NCI-H1417 (cell line): ENCODE measurements around the gene SLC24A1.
"Not testable (repeated sequence)": the region's sequence is repeated elsewhere in the genome, so short reads cannot be mapped to it uniquely, and the experiment has no call there.

Experiments used
- DNase-seq, 3 experiments: peaks; one replicate each; lab custom pipeline; 2025; lab: John Stamatoyannopoulos, UW

The SLC24A1 gene

GRCh38 chr15:65621638-65622037 lies at the start of gene SLC24A1:
Gene SLC24A1, plus strand, starts transcription at chr15:65621938. Its CDS starts 2,143 bp downstream, at chr15:65624081.
- no peak for DNase-seq

GRCh38 chr15:65571971-65572370 lies 49.8 kb upstream of the SLC24A1 start:
- no peak for DNase-seq

DNA sequence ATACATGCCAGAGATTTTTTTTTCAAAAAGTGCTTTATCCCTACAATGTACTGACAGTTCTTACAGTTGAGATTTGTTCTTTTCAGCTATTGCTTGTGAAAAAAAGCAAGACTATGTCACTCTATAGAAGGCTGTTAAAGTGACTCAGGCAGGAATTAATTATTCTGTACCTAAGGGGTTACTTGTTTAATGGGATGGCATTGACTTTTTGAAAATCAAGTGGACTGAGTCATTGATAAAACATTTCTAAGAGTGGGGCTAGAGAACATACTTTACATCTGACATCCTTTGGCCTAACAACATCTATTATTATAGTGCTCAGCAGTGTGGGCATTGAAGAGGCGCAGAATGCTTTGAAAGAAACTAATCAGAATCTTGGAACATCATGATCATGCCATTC lies 45.1 kb upstream of the SLC24A1 start:
- no peak for DNase-seq

DNA sequence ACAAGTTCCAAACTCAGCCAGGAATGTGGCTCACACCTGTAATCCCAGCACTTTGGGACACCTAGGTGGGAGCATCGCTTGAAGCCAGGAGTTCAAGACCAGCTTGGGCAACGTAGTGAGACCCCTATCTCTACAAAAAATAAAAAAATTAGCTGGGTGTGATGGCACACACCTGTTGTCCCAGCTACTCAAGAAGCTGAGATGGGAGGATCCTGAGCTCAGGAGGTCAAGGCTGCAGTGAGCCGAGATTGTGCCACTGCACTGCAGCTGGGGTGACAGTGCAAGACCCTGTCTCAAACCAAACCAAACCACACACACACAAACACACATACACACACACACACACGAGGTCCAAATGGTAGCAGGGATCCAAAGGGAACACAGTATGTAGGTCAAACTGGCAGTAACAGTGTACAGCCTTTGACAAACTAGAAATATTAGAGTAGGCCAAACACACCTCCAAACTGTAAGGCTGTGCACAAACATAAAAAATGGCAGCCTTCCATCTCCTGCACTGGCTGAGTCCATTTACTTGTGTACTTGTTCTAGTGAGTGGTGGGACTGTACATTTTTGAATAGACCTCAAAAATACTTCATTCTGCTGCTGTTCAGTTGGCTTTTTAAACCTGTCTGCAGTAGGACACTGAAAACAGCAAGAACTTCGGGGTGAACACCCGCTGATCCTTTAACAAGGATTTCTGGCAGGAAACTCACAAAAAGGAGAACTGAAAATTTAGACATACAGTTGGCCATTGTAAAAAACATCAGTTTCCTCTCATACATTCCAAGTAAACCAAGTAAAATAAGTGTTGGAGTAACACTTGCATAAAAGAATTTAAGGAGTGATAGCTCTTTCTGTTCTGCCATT lies 44.4 kb upstream of the SLC24A1 start:
- DNase-seq: peak in 1 of 3 experiments; percentile 32

- DNase-seq: peak in 1 of 3 experiments; percentile 47
Measured at GRCh38 chr15:65578904-65579728, 42.6 kb upstream of the SLC24A1 start.

GRCh38 chr15:65579762-65580161 lies 42.0 kb upstream of the SLC24A1 start:
- DNase-seq: peak in 1 of 3 experiments; percentile 42

DNA sequence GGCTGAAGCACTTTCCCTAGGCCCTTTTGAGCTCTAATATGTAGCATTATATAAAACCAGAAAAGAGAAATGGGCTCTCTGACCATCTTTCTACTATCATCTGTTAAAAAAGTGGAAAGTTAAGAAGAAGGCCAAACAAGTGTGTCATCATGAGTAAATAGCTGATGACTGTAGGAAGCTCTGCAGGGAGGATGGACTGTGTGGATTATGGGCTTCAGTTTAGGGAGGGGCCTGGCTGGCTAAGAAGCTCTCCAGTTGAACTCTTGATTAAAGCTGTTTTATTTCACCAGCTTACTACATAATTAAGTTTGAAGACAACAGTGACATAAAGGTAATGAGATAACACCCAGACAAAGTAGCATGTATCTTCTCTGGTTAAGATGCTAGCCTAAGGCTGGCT lies 41.5 kb upstream of the SLC24A1 start:
- peak in 1 of 3 experiments; percentile 38 for DNase-seq

- peak in 1 of 3 experiments; percentile 10 for DNase-seq
Measured at GRCh38 chr15:65583701-65584100, 38.0 kb upstream of the SLC24A1 start.

DNA sequence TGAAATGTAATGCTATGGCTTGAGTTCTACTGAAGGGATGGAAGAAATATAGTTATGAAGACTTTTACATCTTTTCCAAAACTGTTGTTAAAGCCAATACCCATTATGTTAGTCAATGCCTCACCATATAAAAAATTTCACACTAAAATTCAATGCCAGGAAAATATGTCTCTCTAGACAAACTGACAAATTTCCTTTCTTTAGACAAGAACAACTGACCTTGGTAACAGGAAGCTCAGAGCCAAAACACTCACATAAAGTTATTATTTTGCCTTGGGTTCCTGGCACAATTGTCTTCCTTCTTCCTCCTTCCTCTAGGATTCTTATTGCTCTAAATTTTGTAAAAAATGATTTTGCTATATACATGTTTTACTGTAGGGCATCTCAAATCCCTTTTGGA lies 37.5 kb upstream of the SLC24A1 start:
- DNase-seq: no peak

- no peak for DNase-seq
Measured at GRCh38 chr15:65587094-65587493, 34.6 kb upstream of the SLC24A1 start.

DNA sequence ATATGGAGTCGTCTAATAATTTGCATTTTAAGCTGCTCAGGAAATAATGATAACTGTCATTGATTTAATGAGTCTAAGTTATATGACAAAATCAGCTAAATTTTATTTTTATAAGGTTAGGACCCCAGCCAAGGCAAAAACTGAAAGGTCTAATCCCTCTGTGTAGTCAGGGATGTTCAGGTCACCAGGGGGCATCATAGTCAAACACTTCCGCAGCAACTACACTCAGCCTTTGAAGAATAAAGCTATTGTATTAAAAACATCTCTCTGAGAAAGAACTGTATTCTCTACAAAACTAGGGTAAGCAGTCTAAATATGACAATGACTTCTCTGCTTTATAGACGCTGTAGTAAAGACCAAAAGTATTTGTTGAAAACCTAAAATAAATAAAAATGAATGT lies 25.8 kb upstream of the SLC24A1 start:
- DNase-seq: peak in 2 of 3 experiments; percentile 12 to 67

GRCh38 chr15:65598468-65598867 lies 23.3 kb upstream of the SLC24A1 start:
- no peak for DNase-seq

DNA sequence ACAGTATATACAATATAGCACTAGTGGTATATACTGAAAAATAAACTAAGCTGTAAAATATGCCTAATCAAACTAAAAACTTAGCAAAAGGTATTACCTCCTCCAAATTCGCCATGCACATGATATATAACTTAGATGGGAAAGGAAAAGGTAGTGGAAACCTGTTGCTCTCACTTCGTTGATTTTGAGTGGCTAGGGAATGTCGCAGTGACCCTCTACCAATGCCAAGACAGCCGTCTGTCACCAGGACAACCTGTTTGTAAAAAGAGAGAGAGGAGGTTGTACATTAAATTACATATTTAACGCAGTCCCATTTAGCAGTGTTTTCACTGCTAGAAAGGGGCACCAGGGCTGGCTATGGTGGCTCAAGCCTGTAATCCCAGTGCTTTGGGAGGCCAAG lies 22.1 kb upstream of the SLC24A1 start:
- no peak for DNase-seq

DNA sequence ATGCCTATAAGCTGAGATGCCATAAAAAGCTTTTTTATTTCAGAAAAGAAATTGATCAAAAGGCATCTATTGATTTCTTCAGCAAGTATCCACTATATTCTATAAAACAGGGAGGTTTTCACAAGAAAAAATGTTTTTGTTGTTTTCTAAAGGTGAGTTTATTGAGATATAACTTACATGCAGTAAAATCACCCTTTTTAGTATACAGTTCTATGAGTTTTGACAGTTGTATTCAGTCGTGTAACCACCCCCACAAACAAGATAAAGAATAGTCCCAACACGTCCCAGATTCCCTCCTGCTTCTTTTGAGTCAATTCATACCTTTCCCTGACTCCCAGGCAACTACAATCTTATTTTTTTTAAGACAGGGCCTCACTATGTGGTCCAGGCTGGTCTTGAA lies 18.6 kb upstream of the SLC24A1 start:
- no peak for DNase-seq

DNA sequence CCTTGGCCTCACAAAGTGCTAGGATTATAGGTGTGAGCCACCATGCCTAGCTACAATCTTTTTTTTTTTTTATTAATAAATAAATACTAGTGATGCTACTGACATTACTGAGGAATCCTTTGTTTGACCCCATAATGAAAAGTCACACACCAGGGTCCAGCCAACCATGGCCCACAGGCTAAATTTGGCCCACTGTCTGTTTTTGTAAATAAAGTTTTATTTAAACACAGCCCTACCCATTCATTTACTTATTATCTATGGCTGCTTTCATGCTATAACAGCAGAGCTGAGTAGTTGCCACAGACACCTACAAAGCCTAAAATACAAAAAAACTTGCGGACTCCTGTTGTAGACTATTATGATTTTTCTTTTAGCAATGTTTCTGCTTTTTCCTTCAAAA lies 18.2 kb upstream of the SLC24A1 start:
- no peak for DNase-seq

DNA sequence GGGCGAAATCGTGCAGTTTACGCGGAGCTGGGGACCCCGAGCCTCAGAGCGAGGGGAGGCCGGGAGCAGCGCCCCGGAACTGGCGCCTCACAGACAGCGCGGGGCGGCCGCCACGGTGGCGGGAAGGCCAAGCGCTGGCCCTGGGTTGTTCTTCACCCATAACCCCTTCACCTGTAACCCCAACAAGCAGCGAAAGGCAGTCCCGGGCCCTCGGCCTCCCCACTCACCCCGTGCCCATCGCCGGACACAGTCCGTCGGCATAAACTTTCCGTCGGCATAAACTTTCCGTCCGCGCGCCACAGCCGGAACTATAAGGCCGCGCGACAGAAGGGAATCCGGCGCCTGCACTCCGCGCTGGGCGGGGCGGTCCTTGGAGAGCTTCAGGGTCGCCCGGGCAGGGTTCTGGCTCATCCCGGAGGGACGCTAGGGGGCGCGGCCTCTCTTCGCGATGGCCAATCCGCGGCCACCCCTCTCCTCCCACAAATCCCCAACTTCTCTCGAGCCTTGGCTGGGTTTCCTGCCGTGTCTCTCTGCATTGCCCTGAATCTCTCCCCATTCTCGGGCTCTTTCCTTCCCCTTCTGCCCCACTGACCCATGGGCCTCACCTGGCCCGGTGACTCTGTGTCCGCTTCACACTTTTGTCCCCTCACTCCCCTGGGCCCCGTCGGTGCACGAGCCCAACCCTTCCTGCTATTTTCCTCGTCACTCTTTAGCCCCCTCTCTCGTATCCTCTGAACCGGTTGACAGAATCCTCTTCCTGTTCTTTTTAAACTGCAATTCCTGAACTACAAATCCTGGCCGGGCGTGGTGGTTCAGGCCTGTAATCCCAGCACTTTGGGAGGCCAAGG lies 10.6 kb upstream of the SLC24A1 start, which contains the start of gene INTS14:
INTS14 (minus strand) TSS at position 261 of the 848 bp plus-strand sequence. CDS start 3,751 bp downstream, outside the sequence.
- peak; percentile 93 to 99 (median 99) for DNase-seq

DNA sequence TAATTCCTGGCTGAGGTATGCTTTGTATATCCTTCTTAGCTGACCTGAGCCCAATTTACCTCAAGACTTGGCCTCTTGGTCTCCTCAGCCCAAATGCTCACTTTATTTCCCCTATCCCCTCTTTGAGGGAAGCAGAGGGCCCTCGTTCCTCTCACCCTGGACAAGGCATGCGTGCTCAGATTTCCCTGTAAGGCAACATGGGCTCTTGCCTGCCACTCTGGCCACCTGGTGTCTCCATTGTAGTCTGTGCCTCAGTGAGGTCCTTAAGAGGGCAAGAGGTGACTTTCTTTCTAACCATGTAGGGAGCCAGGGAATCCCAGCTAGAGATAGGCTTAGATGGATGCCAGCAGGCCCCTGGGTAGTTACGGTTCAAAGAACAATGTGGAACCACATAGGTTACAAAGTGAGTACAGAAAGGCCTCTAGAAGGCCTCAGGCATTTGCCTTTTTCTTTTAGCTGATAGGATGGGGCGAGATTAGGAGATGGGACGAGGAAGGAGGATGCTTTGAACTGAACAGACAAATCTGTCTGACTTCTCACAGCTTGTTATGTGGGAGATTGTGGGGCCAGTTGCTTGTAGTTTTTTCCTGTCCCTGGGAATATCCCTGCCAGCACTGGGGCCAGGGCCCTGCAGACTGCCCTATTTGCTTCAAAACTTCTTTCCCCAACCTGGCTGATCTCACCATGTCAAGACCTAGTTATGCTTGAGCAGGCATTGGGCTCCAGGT lies 9.7 kb upstream of the SLC24A1 start:
- peak in 1 of 3 experiments; percentile 30 for DNase-seq

DNA sequence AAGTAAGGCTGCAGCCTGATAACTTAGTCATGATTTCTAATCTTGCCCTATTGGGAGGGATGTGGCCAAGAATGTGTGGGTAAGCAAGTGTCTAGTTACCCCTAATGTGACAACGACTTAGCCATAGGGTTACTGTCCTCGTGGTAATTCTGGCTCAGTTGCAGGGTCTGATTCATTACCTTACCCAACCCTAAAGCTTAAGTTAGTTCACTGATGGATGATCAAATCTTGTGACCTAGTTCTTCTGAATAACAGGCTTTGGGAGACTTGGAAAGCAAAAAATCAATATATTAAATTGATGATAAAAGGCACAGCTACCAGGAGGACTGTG lies 9.2 kb upstream of the SLC24A1 start:
- no peak for DNase-seq

- no peak for DNase-seq
Measured at GRCh38 chr15:65612949-65613744, 8.6 kb upstream of the SLC24A1 start.

DNA sequence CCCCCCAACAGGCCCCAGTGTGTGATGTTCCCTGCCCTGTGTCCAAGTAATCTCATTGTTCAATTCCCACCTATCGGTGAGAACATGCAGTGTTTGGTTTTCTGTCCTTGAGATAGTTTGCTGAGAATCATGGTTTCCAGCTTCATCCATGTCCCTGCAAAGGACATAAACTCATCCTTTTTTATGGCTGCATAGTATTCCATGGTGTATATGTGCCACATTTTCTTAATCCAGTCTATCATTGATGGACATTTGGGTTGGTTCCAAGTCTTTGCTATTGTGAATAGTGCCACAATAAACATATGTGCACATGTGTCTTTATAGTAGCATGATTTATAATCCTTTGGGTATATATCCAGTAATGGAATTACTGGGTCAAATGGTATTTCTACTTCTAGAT lies 5.9 kb upstream of the SLC24A1 start:
- DNase-seq: not testable (repeated sequence)
